ENCODE measurements around the gene TPD52L1.
"Not testable (repeated sequence)": the region's sequence is repeated elsewhere in the genome, so short reads cannot be mapped to it uniquely, and the experiment has no call there.

TPD52L1 gene

GRCh38 chr6:125273251-125273650 is 119.7 kb downstream of the TPD52L1 start:
- Histone ChIP-seq H3K4me1 (ENCODE audit: control insufficient read depth in 5 of 5, insufficient read depth in 5 of 5, low read length in 5 of 5) (peaks cover 0 to 7% (median 6%) of the 10 kb centered on the region in 5 donors), H3K4me3 (ENCODE audit: low read depth in 1 of 5, low read length in 5 of 5) (no peak overlapping the region), H3K9me3 (ENCODE audit: control insufficient read depth in 5 of 5, low read length in 5 of 5) (no peaks in the 10 kb centered on the region), H3K9ac (ENCODE audit: low read length in 5 of 5) (no peak overlapping the region), H3K36me3 (ENCODE audit: control insufficient read depth in 5 of 5, insufficient read depth in 5 of 5, low read length in 5 of 5) (peaks cover 18 to 56% (median 38%) of the 10 kb centered on the region in 5 donors), H3K27ac (ENCODE audit: low read depth, low read length) (no peak overlapping the region), H3K27me3 (ENCODE audit: control insufficient read depth in 5 of 5, insufficient read depth in 4 of 5, low read length in 5 of 5) (no peaks in the 10 kb centered on the region)

- Histone ChIP-seq H3K36me3 (ENCODE audit: control insufficient read depth in 5 of 5, insufficient read depth in 5 of 5, low read length in 5 of 5) (peaks cover 18 to 56% (median 38%) of the 10 kb centered on the region in 5 donors), H3K9me3 (ENCODE audit: control insufficient read depth in 5 of 5, low read length in 5 of 5) (no peaks in the 10 kb centered on the region), H3K27me3 (ENCODE audit: control insufficient read depth in 5 of 5, insufficient read depth in 4 of 5, low read length in 5 of 5) (no peaks in the 10 kb centered on the region), H3K27ac (ENCODE audit: low read depth, low read length) (no peak overlapping the region), H3K4me1 (ENCODE audit: control insufficient read depth in 5 of 5, insufficient read depth in 5 of 5, low read length in 5 of 5) (peaks cover 0 to 7% (median 6%) of the 10 kb centered on the region in 5 donors), H3K9ac (ENCODE audit: low read length in 5 of 5) (no peak overlapping the region), H3K4me3 (ENCODE audit: low read depth in 1 of 5, low read length in 5 of 5) (no peak overlapping the region)
These were observed 120.4 kb downstream of the TPD52L1 start for GRCh38 chr6:125273965-125274364.

GRCh38 chr6:125274935-125275334 is 121.4 kb downstream of the TPD52L1 start:
- no peaks in the 10 kb centered on the region for H3K9me3 ChIP-seq (ENCODE audit: control insufficient read depth in 5 of 5, low read length in 5 of 5)
- H3K27me3 ChIP-seq (ENCODE audit: control insufficient read depth in 5 of 5, insufficient read depth in 4 of 5, low read length in 5 of 5) = no peaks in the 10 kb centered on the region
- no peak overlapping the region for H3K4me3 ChIP-seq (ENCODE audit: low read depth in 1 of 5, low read length in 5 of 5)
- H3K36me3 ChIP-seq (ENCODE audit: control insufficient read depth in 5 of 5, insufficient read depth in 5 of 5, low read length in 5 of 5) = peaks cover 18 to 57% (median 38%) of the 10 kb centered on the region in 5 donors
- no peak overlapping the region for H3K27ac ChIP-seq (ENCODE audit: low read depth, low read length)
- no peak overlapping the region for H3K9ac ChIP-seq (ENCODE audit: low read length in 5 of 5)
- peaks cover 0 to 7% (median 6%) of the 10 kb centered on the region in 5 donors for H3K4me1 ChIP-seq (ENCODE audit: control insufficient read depth in 5 of 5, insufficient read depth in 5 of 5, low read length in 5 of 5)

GRCh38 chr6:125275779-125276178 is 122.2 kb downstream of the TPD52L1 start:
- Histone ChIP-seq H3K9me3 (ENCODE audit: control insufficient read depth in 5 of 5, low read length in 5 of 5) (peaks cover 0 to 4% (median 0%) of the 10 kb centered on the region in 5 donors), H3K36me3 (ENCODE audit: control insufficient read depth in 5 of 5, insufficient read depth in 5 of 5, low read length in 5 of 5) (peaks cover 18 to 64% (median 44%) of the 10 kb centered on the region in 5 donors), H3K9ac (ENCODE audit: low read length in 5 of 5) (no peak overlapping the region), H3K4me3 (ENCODE audit: low read depth in 1 of 5, low read length in 5 of 5) (no peak overlapping the region), H3K4me1 (ENCODE audit: control insufficient read depth in 5 of 5, insufficient read depth in 5 of 5, low read length in 5 of 5) (peaks cover 0 to 7% (median 6%) of the 10 kb centered on the region in 5 donors), H3K27ac (ENCODE audit: low read depth, low read length) (no peak overlapping the region), H3K27me3 (ENCODE audit: control insufficient read depth in 5 of 5, insufficient read depth in 4 of 5, low read length in 5 of 5) (no peaks in the 10 kb centered on the region)

GRCh38 chr6:125277838-125278237 is 124.3 kb downstream of the TPD52L1 start:
- Histone ChIP-seq H3K36me3 (ENCODE audit: control insufficient read depth in 5 of 5, insufficient read depth in 5 of 5, low read length in 5 of 5) (peaks cover 26 to 46% (median 37%) of the 10 kb centered on the region in 5 donors), H3K27me3 (ENCODE audit: control insufficient read depth in 5 of 5, insufficient read depth in 4 of 5, low read length in 5 of 5) (no peaks in the 10 kb centered on the region), H3K9me3 (ENCODE audit: control insufficient read depth in 5 of 5, low read length in 5 of 5) (peaks cover 0 to 6% (median 0%) of the 10 kb centered on the region in 5 donors), H3K4me3 (ENCODE audit: low read depth in 1 of 5, low read length in 5 of 5) (no peak overlapping the region), H3K27ac (ENCODE audit: low read depth, low read length) (no peak overlapping the region), H3K4me1 (ENCODE audit: control insufficient read depth in 5 of 5, insufficient read depth in 5 of 5, low read length in 5 of 5) (no peaks in the 10 kb centered on the region), H3K9ac (ENCODE audit: low read length in 5 of 5) (no peak overlapping the region)

GRCh38 chr6:125279961-125280360 is 126.4 kb downstream of the TPD52L1 start:
- Histone ChIP-seq H3K27me3 (ENCODE audit: control insufficient read depth in 5 of 5, insufficient read depth in 4 of 5, low read length in 5 of 5) (no peaks in the 10 kb centered on the region), H3K27ac (ENCODE audit: low read depth, low read length) (no peak overlapping the region), H3K4me3 (ENCODE audit: low read depth in 1 of 5, low read length in 5 of 5) (no peak overlapping the region), H3K36me3 (ENCODE audit: control insufficient read depth in 5 of 5, insufficient read depth in 5 of 5, low read length in 5 of 5) (peaks cover 12 to 31% (median 26%) of the 10 kb centered on the region in 5 donors), H3K9ac (ENCODE audit: low read length in 5 of 5) (no peak overlapping the region), H3K9me3 (ENCODE audit: control insufficient read depth in 5 of 5, low read length in 5 of 5) (peaks cover 0 to 6% (median 0%) of the 10 kb centered on the region in 5 donors), H3K4me1 (ENCODE audit: control insufficient read depth in 5 of 5, insufficient read depth in 5 of 5, low read length in 5 of 5) (no peaks in the 10 kb centered on the region)

GRCh38 chr6:125280370-125281035 is 126.9 kb downstream of the TPD52L1 start:
- H3K4me3 ChIP-seq (ENCODE audit: low read depth in 1 of 5, low read length in 5 of 5); H3K4me1 ChIP-seq (ENCODE audit: control insufficient read depth in 5 of 5, insufficient read depth in 5 of 5, low read length in 5 of 5); H3K27me3 ChIP-seq (ENCODE audit: control insufficient read depth in 5 of 5, insufficient read depth in 4 of 5, low read length in 5 of 5); H3K9ac ChIP-seq (ENCODE audit: low read length in 5 of 5); H3K9me3 ChIP-seq (ENCODE audit: control insufficient read depth in 5 of 5, low read length in 5 of 5); H3K27ac ChIP-seq (ENCODE audit: low read depth, low read length): not testable (repeated sequence)
- peaks cover 12 to 29% (median 24%) of the 10 kb centered on the region in 5 donors for H3K36me3 ChIP-seq (ENCODE audit: control insufficient read depth in 5 of 5, insufficient read depth in 5 of 5, low read length in 5 of 5)

GRCh38 chr6:125282470-125282869 is 128.9 kb downstream of the TPD52L1 start:
- not testable (repeated sequence) for H3K4me3 ChIP-seq (ENCODE audit: low read depth in 1 of 5, low read length in 5 of 5); H3K27ac ChIP-seq (ENCODE audit: low read depth, low read length); H3K9ac ChIP-seq (ENCODE audit: low read length in 5 of 5); H3K27me3 ChIP-seq (ENCODE audit: control insufficient read depth in 5 of 5, insufficient read depth in 4 of 5, low read length in 5 of 5); H3K4me1 ChIP-seq (ENCODE audit: control insufficient read depth in 5 of 5, insufficient read depth in 5 of 5, low read length in 5 of 5)
- peaks cover 0 to 10% (median 6%) of the 10 kb centered on the region in 5 donors for H3K9me3 ChIP-seq (ENCODE audit: control insufficient read depth in 5 of 5, low read length in 5 of 5)
- H3K36me3 ChIP-seq (ENCODE audit: control insufficient read depth in 5 of 5, insufficient read depth in 5 of 5, low read length in 5 of 5) = peaks cover 2 to 28% (median 19%) of the 10 kb centered on the region in 5 donors

GRCh38 chr6:125285353-125285752 is 131.8 kb downstream of the TPD52L1 start:
- Histone ChIP-seq H3K4me3 (ENCODE audit: low read depth in 1 of 5, low read length in 5 of 5) (no peak overlapping the region), H3K4me1 (ENCODE audit: control insufficient read depth in 5 of 5, insufficient read depth in 5 of 5, low read length in 5 of 5) (no peaks in the 10 kb centered on the region), H3K27ac (ENCODE audit: low read depth, low read length) (no peak overlapping the region), H3K36me3 (ENCODE audit: control insufficient read depth in 5 of 5, insufficient read depth in 5 of 5, low read length in 5 of 5) (peaks cover 9 to 30% (median 25%) of the 10 kb centered on the region in 5 donors), H3K9ac (ENCODE audit: low read length in 5 of 5) (no peak overlapping the region), H3K9me3 (ENCODE audit: control insufficient read depth in 5 of 5, low read length in 5 of 5) (peaks cover 0 to 13% (median 6%) of the 10 kb centered on the region in 5 donors), H3K27me3 (ENCODE audit: control insufficient read depth in 5 of 5, insufficient read depth in 4 of 5, low read length in 5 of 5) (no peaks in the 10 kb centered on the region)

GRCh38 chr6:125285936-125286335 is 132.4 kb downstream of the TPD52L1 start:
- Histone ChIP-seq H3K27ac (ENCODE audit: low read depth, low read length) (no peak overlapping the region), H3K4me3 (ENCODE audit: low read depth in 1 of 5, low read length in 5 of 5) (no peak overlapping the region), H3K27me3 (ENCODE audit: control insufficient read depth in 5 of 5, insufficient read depth in 4 of 5, low read length in 5 of 5) (no peaks in the 10 kb centered on the region), H3K4me1 (ENCODE audit: control insufficient read depth in 5 of 5, insufficient read depth in 5 of 5, low read length in 5 of 5) (no peaks in the 10 kb centered on the region), H3K9ac (ENCODE audit: low read length in 5 of 5) (no peak overlapping the region), H3K36me3 (ENCODE audit: control insufficient read depth in 5 of 5, insufficient read depth in 5 of 5, low read length in 5 of 5) (peaks cover 9 to 32% (median 24%) of the 10 kb centered on the region in 5 donors), H3K9me3 (ENCODE audit: control insufficient read depth in 5 of 5, low read length in 5 of 5) (peaks cover 0 to 9% (median 3%) of the 10 kb centered on the region in 5 donors)
